Stimulated activated naive CD8-positive, alpha-beta T cell treated with anti-CD3 and anti-CD28 coated beads, Interleukin-15, Interleukin-2, amounts not matched to agents 100 ng/mL and 50 ng/mL, for 24 hours (primary cell): ENCODE data around the gene SERP2.

Experiments used
- H3K27ac Mint-ChIP-seq: one replicate; pipeline ENCODE4 v1.8.0; 2021; ENCODE audit warnings: mild to moderate bottlenecking, mixed read lengths
- H3K27me3 Mint-ChIP-seq: one replicate; pipeline ENCODE4 v1.8.0; 2021; ENCODE audit warnings: mixed read lengths
- H3K36me3 Mint-ChIP-seq: one replicate; pipeline ENCODE4 v1.8.0; 2021; ENCODE audit warnings: low read depth, mixed read lengths
- H3K4me1 Mint-ChIP-seq: one replicate; pipeline ENCODE4 v1.8.0; 2021; ENCODE audit warnings: low read depth, mixed read lengths
- H3K4me3 Mint-ChIP-seq: one replicate; pipeline ENCODE4 v1.8.0; 2021; ENCODE audit warnings: mild to moderate bottlenecking, mixed read lengths
- H3K9me3 Mint-ChIP-seq: one replicate; pipeline ENCODE4 v1.8.0; 2021; ENCODE audit warnings: mixed read lengths

The SERP2 gene

GRCh38 chr13:44347949-44348348, 25.7 kb upstream of the SERP2 start:
- Mint-ChIP-seq H3K4me3 (no peak overlapping the region), H3K27ac (no peak overlapping the region), H3K36me3 (no peaks in the 10 kb centered on the region), H3K9me3 (no peaks in the 10 kb centered on the region), H3K4me1 (peaks cover 16% of the 10 kb centered on the region), H3K27me3 (no peaks in the 10 kb centered on the region)

GRCh38 chr13:44350775-44351504, 22.7 kb upstream of the SERP2 start:
- Mint-ChIP-seq H3K27me3 (no peaks in the 10 kb centered on the region), H3K27ac (no peak overlapping the region), H3K36me3 (no peaks in the 10 kb centered on the region), H3K9me3 (no peaks in the 10 kb centered on the region), H3K4me1 (peaks cover 22% of the 10 kb centered on the region), H3K4me3 (no peak overlapping the region)

GRCh38 chr13:44351505-44351854, 22.1 kb upstream of the SERP2 start:
- Mint-ChIP-seq H3K9me3 (no peaks in the 10 kb centered on the region), H3K36me3 (no peaks in the 10 kb centered on the region), H3K4me1 (peaks cover 22% of the 10 kb centered on the region), H3K27me3 (no peaks in the 10 kb centered on the region), H3K4me3 (no peak overlapping the region), H3K27ac (no peak overlapping the region)

GRCh38 chr13:44352202-44352601, 21.4 kb upstream of the SERP2 start:
- no peaks in the 10 kb centered on the region for H3K27me3 Mint-ChIP-seq
- no peaks in the 10 kb centered on the region for H3K36me3 Mint-ChIP-seq
- no peak overlapping the region for H3K27ac Mint-ChIP-seq
- no peak overlapping the region for H3K4me3 Mint-ChIP-seq
- H3K4me1 Mint-ChIP-seq = peaks cover 22% of the 10 kb centered on the region
- H3K9me3 Mint-ChIP-seq = no peaks in the 10 kb centered on the region

GRCh38 chr13:44352671-44353070, 21.0 kb upstream of the SERP2 start:
- H3K27ac Mint-ChIP-seq = no peak overlapping the region
- H3K4me1 Mint-ChIP-seq = peaks cover 22% of the 10 kb centered on the region
- H3K36me3 Mint-ChIP-seq = no peaks in the 10 kb centered on the region
- H3K9me3 Mint-ChIP-seq = no peaks in the 10 kb centered on the region
- H3K27me3 Mint-ChIP-seq = peaks cover 3% of the 10 kb centered on the region
- H3K4me3 Mint-ChIP-seq = no peak overlapping the region

GRCh38 chr13:44354331-44354730, 19.3 kb upstream of the SERP2 start:
- Mint-ChIP-seq H3K4me1 (peaks cover 22% of the 10 kb centered on the region), H3K27me3 (peaks cover 5% of the 10 kb centered on the region), H3K9me3 (no peaks in the 10 kb centered on the region), H3K27ac (no peak overlapping the region), H3K4me3 (no peak overlapping the region), H3K36me3 (no peaks in the 10 kb centered on the region)

- Mint-ChIP-seq H3K27me3 (peaks cover 5% of the 10 kb centered on the region), H3K36me3 (no peaks in the 10 kb centered on the region), H3K27ac (no peak overlapping the region), H3K4me1 (peaks cover 22% of the 10 kb centered on the region), H3K9me3 (no peaks in the 10 kb centered on the region), H3K4me3 (no peak overlapping the region)
These were observed 18.7 kb upstream of the SERP2 start for GRCh38 chr13:44354884-44355283.

- H3K9me3 Mint-ChIP-seq = no peaks in the 10 kb centered on the region
- H3K27me3 Mint-ChIP-seq = peaks cover 5% of the 10 kb centered on the region
- no peak overlapping the region for H3K27ac Mint-ChIP-seq
- H3K4me1 Mint-ChIP-seq = peaks cover 22% of the 10 kb centered on the region
- H3K4me3 Mint-ChIP-seq = no peak overlapping the region
- no peaks in the 10 kb centered on the region for H3K36me3 Mint-ChIP-seq
These were observed 18.0 kb upstream of the SERP2 start for GRCh38 chr13:44355621-44356020.

- Mint-ChIP-seq H3K9me3 (no peaks in the 10 kb centered on the region), H3K4me1 (no peaks in the 10 kb centered on the region), H3K36me3 (no peaks in the 10 kb centered on the region), H3K27ac (no peak overlapping the region), H3K27me3 (peaks cover 10% of the 10 kb centered on the region), H3K4me3 (no peak overlapping the region)
These were observed 13.6 kb upstream of the SERP2 start for GRCh38 chr13:44359983-44360375.

- H3K27ac Mint-ChIP-seq = no peak overlapping the region
- no peaks in the 10 kb centered on the region for H3K9me3 Mint-ChIP-seq
- H3K4me1 Mint-ChIP-seq = no peaks in the 10 kb centered on the region
- H3K4me3 Mint-ChIP-seq = no peak overlapping the region
- no peaks in the 10 kb centered on the region for H3K36me3 Mint-ChIP-seq
- H3K27me3 Mint-ChIP-seq = peaks cover 9% of the 10 kb centered on the region
These were observed 11.1 kb upstream of the SERP2 start for GRCh38 chr13:44362394-44363040.

GRCh38 chr13:44363631-44364344, 9.8 kb upstream of the SERP2 start:
- Mint-ChIP-seq H3K27ac (no peak overlapping the region), H3K4me3 (no peak overlapping the region), H3K36me3 (no peaks in the 10 kb centered on the region), H3K9me3 (no peaks in the 10 kb centered on the region), H3K27me3 (peaks cover 5% of the 10 kb centered on the region), H3K4me1 (no peaks in the 10 kb centered on the region)

GRCh38 chr13:44364345-44365000, 9.2 kb upstream of the SERP2 start:
- H3K9me3 Mint-ChIP-seq = no peaks in the 10 kb centered on the region
- no peaks in the 10 kb centered on the region for H3K4me1 Mint-ChIP-seq
- no peak overlapping the region for H3K27ac Mint-ChIP-seq
- H3K4me3 Mint-ChIP-seq = no peak overlapping the region
- H3K27me3 Mint-ChIP-seq = peaks cover 11% of the 10 kb centered on the region
- no peaks in the 10 kb centered on the region for H3K36me3 Mint-ChIP-seq

- Mint-ChIP-seq H3K4me3 (no peak overlapping the region), H3K4me1 (no peaks in the 10 kb centered on the region), H3K27ac (no peak overlapping the region), H3K36me3 (no peaks in the 10 kb centered on the region), H3K27me3 (peaks cover 11% of the 10 kb centered on the region), H3K9me3 (no peaks in the 10 kb centered on the region)
These were observed 8.6 kb upstream of the SERP2 start for GRCh38 chr13:44365008-44365407.

GRCh38 chr13:44365899-44366298, 7.7 kb upstream of the SERP2 start:
- Mint-ChIP-seq H3K36me3 (no peaks in the 10 kb centered on the region), H3K27me3 (peaks cover 11% of the 10 kb centered on the region), H3K4me3 (no peak overlapping the region), H3K27ac (no peak overlapping the region), H3K4me1 (no peaks in the 10 kb centered on the region), H3K9me3 (no peaks in the 10 kb centered on the region)

GRCh38 chr13:44368062-44368591, 5.5 kb upstream of the SERP2 start:
- Mint-ChIP-seq H3K4me3 (no peak overlapping the region), H3K9me3 (no peaks in the 10 kb centered on the region), H3K27me3 (peaks cover 20% of the 10 kb centered on the region), H3K27ac (no peak overlapping the region), H3K36me3 (no peaks in the 10 kb centered on the region), H3K4me1 (peaks cover 4% of the 10 kb centered on the region)
